Sigmoid colon (tissue), 7 donors: ENCODE measurements around the gene NEU2. TPM values are rescaled to one million over a fixed set of nuclear protein-coding genes. Genes with fewer than 3 reads are reported as not detected.
A peak's percentile ranks its signal among the peaks of the same experiment; 100 is the strongest.

Experiments used
- DNase-seq: peaks from one replicate; pipeline ENCODE4 v3.0.0-alpha.2; 2019
- H3K27ac ChIP-seq, 4 donors: fragments of 200-600 bp; sonication (generic); one replicate each; pipeline ENCODE4 v1.5.1; 2016 to 2019; ENCODE audit warnings: mild to moderate bottlenecking in 1 of 4
- H3K27me3 ChIP-seq, 3 donors: fragments of 200-600 bp; sonication (generic); one replicate each; pipeline ENCODE4 v1.5.1; 2019; ENCODE audit warnings: mild to moderate bottlenecking in 1 of 3
- H3K36me3 ChIP-seq, 4 donors: fragments of 200-600 bp; sonication (generic); one replicate each; pipeline ENCODE4 v1.5.1; 2016 to 2019
- H3K4me1 ChIP-seq, 4 donors: fragments of 200-600 bp; sonication (generic); one replicate each; pipeline ENCODE4 v1.5.1; 2017 to 2019
- H3K4me3 ChIP-seq, 4 donors: fragments of 200-600 bp; sonication (generic); one replicate each; pipeline ENCODE4 v1.5.1; 2017 to 2019; ENCODE audit warnings: mild to moderate bottlenecking in 2 of 4, moderate library complexity in 1 of 4
- H3K9me3 ChIP-seq, 4 donors: fragments of 200-600 bp in 3 of 4; sonication (generic) in 3 of 4; one replicate each; pipeline versions ENCODE4 v1.5.1 to v1.6.1; 2013 to 2019
- CTCF ChIP-seq, 4 experiments: fragments of 450-650 bp in 3 of 4; fragments of 200-600 bp in 1 of 4; IDR thresholded peaks; one replicate each; pipeline ENCODE4 v1.5.1; 2016 to 2019; ENCODE audit warnings: antibody characterized with exemption in 4 of 4, mild to moderate bottlenecking in 3 of 4, moderate library complexity in 2 of 4
- EP300 ChIP-seq, 4 donors: sonication (generic); formaldehyde crosslinking; IDR thresholded peaks; one replicate each; pipeline ENCODE4 v1.6.1; 2017; ENCODE audit warnings: antibody characterized with exemption in 4 of 4
- POLR2A ChIP-seq, 2 donors: fragments of 450-650 bp; IDR thresholded peaks; one replicate each; pipeline ENCODE4 v1.6.1; 2016; ENCODE audit warnings: antibody characterized with exemption in 2 of 2, mild to moderate bottlenecking in 2 of 2, moderate library complexity in 2 of 2
- POLR2AphosphoS5 ChIP-seq, 4 donors: sonication (generic); formaldehyde crosslinking; IDR thresholded peaks; one replicate each; pipeline ENCODE4 v1.6.1; 2017; ENCODE audit warnings: antibody characterized with exemption in 4 of 4
- WGBS, 2 donors: extraction: QIAGEN DNeasy Blood & Tissue Kit; methylation state at CpG; one replicate each; pipeline ENCODE4 v1.1.7; 2013; 5-methylcytosine and 5-hydroxymethylcytosine counted together
- intact Hi-C: fragments of 100-400 bp; cut with DNase I; formaldehyde crosslinking; loops from one replicate; pipeline ENCODE4 v1.15.1; 2023
- polyA plus RNA-seq, 3 donors: library from polyadenylated mRNA; stranded (reverse); fragments of 200-250 nt; gene quantifications; one replicate each; pipeline ENCODE4 v1.2.3, GENCODE V29; 2013
- total RNA-seq, 4 donors: library from RNA; depleted of rRNA; stranded (reverse); fragments of >200 nt; gene quantifications; one replicate each; pipeline ENCODE4 v1.1.0, GENCODE V29; 2016
- donor health status: healthy with polysubstance abuse.
- donor health status: Bipolar disorder and iron deficiency.
- donor health status: healthy.

The NEU2 gene
- total and polyA plus RNA-seq, 7 donors, result not detected

GRCh38 chr2:232986155-232986554 is 46.3 kb upstream of the NEU2 start:
- Histone ChIP-seq H3K9me3 (no peaks in the 10 kb centered on the region), H3K27ac (no peak overlapping the region), H3K4me3 (no peak overlapping the region), H3K36me3 (no peaks in the 10 kb centered on the region), H3K4me1 (no peaks in the 10 kb centered on the region), H3K27me3 (peaks cover 0 to 22% (median 0%) of the 10 kb centered on the region in 3 donors)
- intact Hi-C loops, result no loop called here
- 91% methylated on average over 2 of the region's 2 CpGs for WGBS, 2 donors
- no peak for DNase-seq
- no peak for TF ChIP-seq EP300 (IDR thresholded peaks at IDR 0.05)
- TF ChIP-seq POLR2A (IDR thresholded peaks at IDR 0.05), result no peak
- TF ChIP-seq CTCF (IDR thresholded peaks at IDR 0.05), result no peak
- no peak for TF ChIP-seq POLR2AphosphoS5 (IDR thresholded peaks at IDR 0.05)

GRCh38 chr2:232993231-232993821 is 39.1 kb upstream of the NEU2 start:
- H3K4me1 ChIP-seq, result no peaks in the 10 kb centered on the region
- intact Hi-C loops, result no loop called here
- no peak for DNase-seq
- 68 to 78% methylated on average over 4 of the region's 4 CpGs for WGBS, 2 donors
- H3K9me3 ChIP-seq, result no peaks in the 10 kb centered on the region
- H3K27ac ChIP-seq, result no peak overlapping the region
- no peaks in the 10 kb centered on the region for H3K27me3 ChIP-seq
- no peaks in the 10 kb centered on the region for H3K36me3 ChIP-seq
- TF ChIP-seq POLR2AphosphoS5 (IDR thresholded peaks at IDR 0.05) (no peak), EP300 (IDR thresholded peaks at IDR 0.05) (no peak), POLR2A (IDR thresholded peaks at IDR 0.05) (no peak), CTCF (IDR thresholded peaks at IDR 0.05) (no peak)
- H3K4me3 ChIP-seq, result no peak overlapping the region

DNA sequence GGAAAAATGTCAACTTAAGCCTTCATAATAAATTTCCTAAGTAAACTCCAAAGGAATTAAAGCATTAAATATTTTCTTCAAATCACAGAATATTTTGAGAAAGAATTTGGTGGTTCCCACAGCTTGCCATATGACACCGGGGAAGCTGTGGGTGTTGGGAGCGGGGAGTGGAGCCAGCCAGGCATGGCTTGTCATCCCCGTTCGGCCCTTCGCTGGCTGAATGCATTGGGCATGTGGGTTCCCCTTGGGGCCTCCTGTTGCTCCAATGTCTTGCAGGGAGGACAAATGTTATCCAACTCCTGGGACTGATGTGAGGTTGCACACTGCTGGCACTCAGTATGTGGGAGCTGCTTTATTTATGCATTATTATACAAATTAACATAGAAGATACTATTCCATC is 38.0 kb upstream of the NEU2 start:
- Histone ChIP-seq H3K27me3 (no peaks in the 10 kb centered on the region), H3K36me3 (no peaks in the 10 kb centered on the region), H3K27ac (no peak overlapping the region), H3K9me3 (no peaks in the 10 kb centered on the region), H3K4me1 (no peaks in the 10 kb centered on the region), H3K4me3 (no peak overlapping the region)
- no peak for DNase-seq
- WGBS, 2 donors, result 95 to 96% methylated on average over 5 of the region's 5 CpGs
- TF ChIP-seq POLR2AphosphoS5 (IDR thresholded peaks at IDR 0.05) (no peak), EP300 (IDR thresholded peaks at IDR 0.05) (no peak), POLR2A (IDR thresholded peaks at IDR 0.05) (no peak), CTCF (IDR thresholded peaks at IDR 0.05) (no peak)
- intact Hi-C loops, result no loop called here

GRCh38 chr2:232997749-232998665 is 34.5 kb upstream of the NEU2 start:
- peak; percentile 52 for DNase-seq
- no peaks in the 10 kb centered on the region for H3K27me3 ChIP-seq
- H3K9me3 ChIP-seq, result no peaks in the 10 kb centered on the region
- no peak overlapping the region for H3K4me3 ChIP-seq
- 90 to 93% methylated on average over 18 of the region's 18 CpGs for WGBS, 2 donors
- intact Hi-C loops, result no loop called here
- TF ChIP-seq CTCF (IDR thresholded peaks at IDR 0.05) (no peak), EP300 (IDR thresholded peaks at IDR 0.05) (no peak), POLR2A (IDR thresholded peaks at IDR 0.05) (no peak), POLR2AphosphoS5 (IDR thresholded peaks at IDR 0.05) (no peak)
- no peaks in the 10 kb centered on the region for H3K4me1 ChIP-seq
- no peaks in the 10 kb centered on the region for H3K36me3 ChIP-seq
- H3K27ac ChIP-seq, result no peak overlapping the region
